T-cell (primary cell): ENCODE data around the gene PTCHD1. TPM values are rescaled to one million over a fixed set of nuclear protein-coding genes. Genes with fewer than 3 reads are reported as not detected.

Source experiments
- ATAC-seq, 4 experiments: fragments of 200-7000 bp in 3 of 4; fragments of 150-1000 bp in 1 of 4; cut with Tn5 transposase; replicated peaks in 1 of 4; 1 replicate in 3 of 4; 2 replicates in 1 of 4; pipeline ENCODE4 v1.10.0; 2021; ENCODE audit warnings: moderate library complexity in 3 of 4, mild to moderate bottlenecking in 2 of 4, moderate number of reproducible peaks in 1 of 4
- CTCF ChIA-PET, 2 donors: fragments of 300-600 bp; sonication (Branson Sonifier 250); formaldehyde crosslinking; loops; one replicate each; lab custom pipeline; 2022; ENCODE audit warnings: antibody characterized with exemption in 2 of 2; lab: Charles Lee
- POLR2A ChIA-PET, 2 donors: fragments of 300-600 bp; sonication (Branson Sonifier 250); formaldehyde crosslinking; loops; one replicate each; lab custom pipeline; 2022; ENCODE audit warnings: antibody characterized with exemption in 2 of 2; lab: Charles Lee
- DNase-seq, 35 experiments: peaks; one replicate each; pipeline versions ENCODE4 v3.0.0 to v3.0.0-alpha.2; 2013 to 2023
- H3K27ac ChIP-seq: one replicate; pipeline ENCODE4 v1.5.1; 2013; ENCODE audit warnings: low read length
- H3K27me3 ChIP-seq, 2 experiments: replicated peaks in 1 of 2; 1 replicate in 1 of 2; 2 replicates in 1 of 2; pipeline versions ENCODE4 v1.6.1 to v1.7.0; 2013; ENCODE audit warnings: low read length in 1 of 2, mixed read lengths in 1 of 2; ENCODE audit not compliant: control insufficient read depth in 2 of 2, insufficient read depth in 2 of 2; ENCODE audit errors: extremely low read depth in 1 of 2
- H3K36me3 ChIP-seq, 2 donors: 1 replicate in 1 of 2; 2 replicates in 1 of 2; pipeline versions ENCODE4 v1.6.1 to v1.7.0; 2013; ENCODE audit warnings: low read length in 1 of 2; ENCODE audit not compliant: control insufficient read depth in 2 of 2, insufficient read depth in 1 of 2; ENCODE audit errors: extremely low read depth in 1 of 2
- H3K4me1 ChIP-seq, 2 experiments: 1 replicate in 1 of 2; 2 replicates in 1 of 2; pipeline versions ENCODE4 v1.6.1 to v1.7.0; 2013; ENCODE audit warnings: low read length in 2 of 2, mixed read lengths in 1 of 2; ENCODE audit not compliant: insufficient read depth in 2 of 2, control insufficient read depth in 1 of 2; ENCODE audit errors: extremely low read depth in 1 of 2
- H3K4me3 ChIP-seq, 2 donors: 1 replicate in 1 of 2; 2 replicates in 1 of 2; pipeline versions ENCODE4 v1.5.1 to v1.7.0; 2013; ENCODE audit warnings: mild to moderate bottlenecking in 2 of 2, low read length in 1 of 2, moderate library complexity in 1 of 2; ENCODE audit not compliant: control insufficient read depth in 1 of 2; ENCODE audit errors: extremely low read depth in 1 of 2
- H3K9me3 ChIP-seq: 2 replicates; pipeline ENCODE4 v1.7.0; 2013
- H3K27ac Mint-ChIP-seq, 2 donors: one replicate each; pipeline ENCODE4 v1.8.0; 2020 to 2021; ENCODE audit warnings: mild to moderate bottlenecking in 2 of 2, mixed read lengths in 2 of 2
- H3K27me3 Mint-ChIP-seq, 2 donors: one replicate each; pipeline ENCODE4 v1.8.0; 2021 to 2022; ENCODE audit warnings: mixed read lengths in 2 of 2
- H3K36me3 Mint-ChIP-seq: one replicate; pipeline ENCODE4 v1.8.0; 2021; ENCODE audit warnings: mixed read lengths
- H3K4me1 Mint-ChIP-seq, 3 donors: one replicate each; pipeline ENCODE4 v1.8.0; 2020 to 2022; ENCODE audit warnings: mixed read lengths in 3 of 3, mild to moderate bottlenecking in 1 of 3
- H3K4me3 Mint-ChIP-seq, 3 donors: one replicate each; pipeline ENCODE4 v1.8.0; 2020 to 2022; ENCODE audit warnings: mild to moderate bottlenecking in 3 of 3, mixed read lengths in 3 of 3, moderate library complexity in 3 of 3
- H3K9me3 Mint-ChIP-seq, 3 donors: one replicate each; pipeline ENCODE4 v1.8.0; 2020 to 2022; ENCODE audit warnings: mixed read lengths in 3 of 3
- WGBS: methylation state at CpG from one replicate; pipeline ENCODE4 v1.1.5; 2013; ENCODE audit warnings: missing lambda C conversion rate; ENCODE audit not compliant: insufficient coverage; 5-methylcytosine and 5-hydroxymethylcytosine counted together
- total RNA-seq, 35 experiments: library from RNA in 6 of 35; stranded (reverse) in 6 of 35; fragments of 120-200 nt in 1 of 35; gene quantifications; one replicate each; pipeline versions ENCODE4 v1.2.1 to v1.2.4 and lab custom pipeline; 2013 to 2026

PTCHD1 gene
- total RNA-seq, 5 donors from 2014 or later (not counting 1 experiment from before 2014, with no cell fraction given) = 0.03 TPM; not detected in 3

DNA sequence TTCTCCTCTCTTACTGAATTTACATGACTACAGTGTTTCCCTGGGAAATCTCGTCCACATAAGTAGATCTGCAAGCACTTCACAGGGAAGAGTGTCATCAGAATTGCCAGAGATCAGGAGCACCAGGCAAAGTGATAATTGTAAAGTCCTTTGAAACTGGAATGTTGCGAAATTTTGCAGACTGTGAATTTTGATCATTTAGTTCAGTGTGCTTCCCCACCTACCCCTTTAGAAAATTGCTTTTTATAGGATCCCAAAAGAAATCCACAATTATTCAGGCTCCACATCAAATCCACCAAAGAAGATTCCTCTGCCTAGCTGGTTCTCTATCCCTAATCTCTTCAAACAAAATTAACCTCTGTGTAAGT is 10.2 kb downstream of the PTCHD1 start:
- no peak for DNase-seq
- Histone ChIP-seq H3K4me3 (no peak overlapping the region), H3K4me1 (no peaks in the 10 kb centered on the region), H3K9me3 (no peaks in the 10 kb centered on the region), H3K27ac (no peak overlapping the region), H3K36me3 (no peaks in the 10 kb centered on the region), H3K27me3 (no peaks in the 10 kb centered on the region)
- CTCF ChIA-PET = no interaction called here
- H3K27me3 Mint-ChIP-seq = peaks cover 4 to 31% of the 10 kb centered on the region in 2 donors
- H3K27ac Mint-ChIP-seq = no peak overlapping the region
- WGBS = no CpG with 5 or more reads among the region's 2 CpGs
- no peaks in the 10 kb centered on the region for H3K4me1 Mint-ChIP-seq
- H3K36me3 Mint-ChIP-seq = no peaks in the 10 kb centered on the region
- POLR2A ChIA-PET = no interaction called here
- peaks cover 0 to 4% (median 0%) of the 10 kb centered on the region in 3 donors for H3K9me3 Mint-ChIP-seq
- no peak for ATAC-seq
- no peak overlapping the region for H3K4me3 Mint-ChIP-seq

DNA sequence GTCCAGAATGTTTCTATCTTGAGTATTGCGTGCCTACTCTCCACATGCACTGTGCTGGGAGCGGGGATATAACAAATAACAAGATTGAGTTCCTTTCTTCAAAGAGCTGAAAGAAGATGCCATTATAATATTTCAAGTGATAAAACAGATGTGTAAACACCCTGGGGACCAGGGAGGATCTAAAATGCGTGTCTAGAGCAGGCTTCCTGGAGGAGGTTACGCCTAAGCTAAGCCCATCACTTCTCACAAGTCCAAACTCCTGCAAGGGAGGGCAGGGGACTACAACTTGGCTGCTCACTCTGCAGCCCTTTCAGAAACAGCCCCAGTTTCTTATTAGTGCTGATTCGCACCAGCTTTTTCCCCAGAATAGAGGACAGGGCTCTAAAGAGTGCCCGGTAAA is 21.5 kb downstream of the PTCHD1 start:
- CTCF ChIA-PET = no interaction called here
- Mint-ChIP-seq H3K27ac (no peak overlapping the region), H3K9me3 (peaks cover 0 to 7% (median 0%) of the 10 kb centered on the region in 3 donors), H3K4me1 (no peaks in the 10 kb centered on the region), H3K4me3 (no peak overlapping the region), H3K27me3 (peaks cover 0 to 4% of the 10 kb centered on the region in 2 donors), H3K36me3 (no peaks in the 10 kb centered on the region)
- Histone ChIP-seq H3K4me1 (no peaks in the 10 kb centered on the region), H3K27me3 (no peaks in the 10 kb centered on the region), H3K4me3 (no peak overlapping the region), H3K27ac (no peak overlapping the region), H3K36me3 (no peaks in the 10 kb centered on the region), H3K9me3 (no peaks in the 10 kb centered on the region)
- ATAC-seq (no peak), DNase-seq (no peak)
- POLR2A ChIA-PET = no interaction called here
- WGBS = no CpG with 5 or more reads among the region's 6 CpGs

DNA sequence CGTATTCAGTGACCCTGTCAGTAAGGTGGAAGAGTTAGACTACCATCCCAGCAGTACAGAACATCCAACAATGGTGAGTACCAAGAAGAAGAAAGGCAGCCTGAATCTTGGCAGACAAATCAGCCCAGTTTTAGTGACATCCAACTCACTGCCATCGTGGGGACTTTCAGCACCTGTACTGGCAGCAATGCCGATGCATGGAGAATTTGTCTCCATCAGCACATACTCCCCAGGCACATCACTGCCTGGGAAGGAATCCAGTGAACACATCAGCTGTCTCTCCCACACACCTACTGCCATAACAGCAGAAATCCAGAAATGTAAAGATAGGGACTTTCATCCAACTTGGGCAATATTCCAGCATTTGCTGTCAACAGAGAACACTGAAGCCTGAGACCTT is 29.8 kb downstream of the PTCHD1 start:
- Histone ChIP-seq H3K36me3 (no peaks in the 10 kb centered on the region), H3K27me3 (no peaks in the 10 kb centered on the region), H3K9me3 (no peaks in the 10 kb centered on the region), H3K4me1 (no peaks in the 10 kb centered on the region), H3K4me3 (no peak overlapping the region), H3K27ac (no peak overlapping the region)
- CTCF ChIA-PET = no interaction called here
- H3K4me3 Mint-ChIP-seq = no peak overlapping the region
- no peaks in the 10 kb centered on the region for H3K36me3 Mint-ChIP-seq
- ATAC-seq = no peak
- WGBS = 83% methylated on average over 1 of the region's 3 CpGs
- peaks cover 2 to 29% of the 10 kb centered on the region in 2 donors for H3K27me3 Mint-ChIP-seq
- H3K9me3 Mint-ChIP-seq = peaks cover 0 to 7% (median 0%) of the 10 kb centered on the region in 3 donors
- no peak for DNase-seq
- H3K27ac Mint-ChIP-seq = no peak overlapping the region
- POLR2A ChIA-PET = interaction anchor here in 1 of 2 donors (0.6 kb wide), 1 partner anchor 853 kb away, joined by 4 read pairs; no protein-coding TSS in a partner anchor
- no peaks in the 10 kb centered on the region for H3K4me1 Mint-ChIP-seq

DNA sequence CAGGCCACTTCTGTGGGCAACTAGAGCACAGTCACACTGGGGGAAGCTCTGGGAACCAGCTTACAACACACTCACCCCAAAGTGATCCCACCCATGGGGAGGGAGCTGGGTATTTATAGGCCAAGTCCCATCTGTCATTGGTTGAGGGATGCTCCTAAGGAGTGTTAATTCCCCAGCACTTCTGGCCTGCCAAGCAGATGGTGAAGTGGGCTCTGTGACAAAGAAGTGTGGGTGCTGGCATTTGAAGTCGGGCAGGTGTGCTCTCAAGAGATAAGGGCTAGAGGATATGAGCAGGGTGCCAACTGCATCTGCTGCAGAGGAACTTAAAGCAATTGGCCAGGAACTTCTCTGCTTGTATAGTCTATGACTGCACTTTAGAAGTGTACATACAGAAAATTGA is 30.9 kb downstream of the PTCHD1 start:
- Histone ChIP-seq H3K36me3 (no peaks in the 10 kb centered on the region), H3K9me3 (no peaks in the 10 kb centered on the region), H3K4me3 (no peak overlapping the region), H3K27me3 (no peaks in the 10 kb centered on the region), H3K4me1 (no peaks in the 10 kb centered on the region), H3K27ac (no peak overlapping the region)
- DNase-seq (no peak), ATAC-seq (no peak)
- CTCF ChIA-PET = no interaction called here
- Mint-ChIP-seq H3K4me3 (no peak overlapping the region), H3K27me3 (peaks cover 2 to 29% of the 10 kb centered on the region in 2 donors), H3K27ac (no peak overlapping the region), H3K9me3 (peaks cover 0 to 4% (median 0%) of the 10 kb centered on the region in 3 donors), H3K4me1 (no peaks in the 10 kb centered on the region), H3K36me3 (no peaks in the 10 kb centered on the region)
- no CpG with 5 or more reads among the region's 1 CpG for WGBS
- POLR2A ChIA-PET = no interaction called here

DNA sequence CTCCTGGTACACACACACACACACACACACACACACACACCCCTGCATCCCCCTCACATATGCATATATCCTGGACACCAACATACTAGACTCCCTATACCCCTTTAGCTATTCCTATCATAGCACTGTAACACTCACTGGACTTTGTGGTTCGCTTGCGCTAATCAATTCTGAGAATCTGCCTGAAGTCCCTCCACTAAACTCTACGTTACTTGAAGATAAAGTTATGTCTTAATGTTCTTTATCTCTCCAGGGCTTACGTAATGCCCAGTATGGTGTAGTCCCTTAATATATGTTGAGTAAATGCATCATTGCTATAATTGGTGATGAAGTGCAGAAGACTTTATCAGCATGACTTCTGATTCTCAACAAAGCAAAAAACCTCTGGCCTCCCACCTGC is 32.3 kb downstream of the PTCHD1 start:
- H3K36me3 Mint-ChIP-seq = no peaks in the 10 kb centered on the region
- ATAC-seq = no peak
- CTCF ChIA-PET = interaction anchor here in 1 of 2 donors (0.6 kb wide), 1 partner anchor 499 kb away, joined by 3 read pairs; no protein-coding TSS in a partner anchor

DNA sequence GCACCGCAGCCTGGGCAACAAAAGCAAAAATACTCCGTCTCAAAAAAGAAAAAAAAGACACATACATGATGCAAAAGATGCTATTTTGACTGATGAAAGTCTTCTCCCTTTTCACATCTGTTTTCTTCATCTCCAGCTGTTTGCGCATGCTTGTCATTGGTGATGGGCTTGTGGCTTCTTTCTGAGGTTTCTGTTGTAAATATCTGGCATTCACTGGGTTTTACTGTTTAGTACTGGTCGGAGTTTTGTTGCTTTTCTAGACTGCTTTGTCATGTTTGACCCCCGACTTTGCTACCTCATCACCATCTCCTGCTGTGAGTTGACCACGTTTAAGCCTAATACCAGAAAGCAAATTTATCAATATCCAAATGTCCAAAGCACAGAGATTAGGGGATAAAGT is 34.4 kb downstream of the PTCHD1 start:
- Mint-ChIP-seq H3K4me1 (no peaks in the 10 kb centered on the region), H3K36me3 (no peaks in the 10 kb centered on the region), H3K27me3 (peaks cover 2 to 22% of the 10 kb centered on the region in 2 donors), H3K4me3 (no peak overlapping the region), H3K27ac (no peak overlapping the region), H3K9me3 (no peaks in the 10 kb centered on the region)
- no peak for DNase-seq
- ATAC-seq = no peak
- H3K27me3 ChIP-seq = no peaks in the 10 kb centered on the region
- no peaks in the 10 kb centered on the region for H3K9me3 ChIP-seq
- H3K36me3 ChIP-seq = no peaks in the 10 kb centered on the region
- whole genome bisulfite sequencing = no CpG with 5 or more reads among the region's 6 CpGs
- H3K4me3 ChIP-seq = no peak overlapping the region
- POLR2A ChIA-PET = no interaction called here
- H3K27ac ChIP-seq = no peak overlapping the region
- CTCF ChIA-PET = no interaction called here
- H3K4me1 ChIP-seq = no peaks in the 10 kb centered on the region

More for the DNA sequence above, 32.3 kb downstream of the PTCHD1 start:
- no peak overlapping the region for H3K27ac Mint-ChIP-seq
- POLR2A ChIA-PET = no interaction called here
- no peak overlapping the region for H3K4me3 Mint-ChIP-seq
- no CpG with 5 or more reads among the region's 4 CpGs for WGBS
- H3K27me3 ChIP-seq = no peaks in the 10 kb centered on the region
- H3K27me3 Mint-ChIP-seq = peaks cover 2 to 23% of the 10 kb centered on the region in 2 donors
- H3K9me3 ChIP-seq = no peaks in the 10 kb centered on the region
- no peaks in the 10 kb centered on the region for H3K4me1 ChIP-seq
- DNase-seq = no peak
- H3K9me3 Mint-ChIP-seq = no peaks in the 10 kb centered on the region
- no peak overlapping the region for H3K4me3 ChIP-seq
- no peaks in the 10 kb centered on the region for H3K36me3 ChIP-seq
- no peaks in the 10 kb centered on the region for H3K4me1 Mint-ChIP-seq
- no peak overlapping the region for H3K27ac ChIP-seq
